ACC112 (cell line): ENCODE data around the gene USP54.

ENCODE experiments used
- H2AFZ ChIP-seq: fragments of 200-600 bp; sonication (generic); one replicate; pipeline ENCODE4 v1.6.0; 2017; ENCODE audit warnings: antibody characterized with exemption, low read length; ENCODE audit not compliant: unreplicated experiment
- H3K27ac ChIP-seq: fragments of 200-600 bp; sonication (generic); 2 replicates; pipeline ENCODE4 v1.5.1; 2014; ENCODE audit warnings: low read depth, mild to moderate bottlenecking, antibody characterized with exemption, low read length, moderate library complexity
- H3K27me3 ChIP-seq: fragments of 200-600 bp; sonication (generic); 2 replicates; pipeline ENCODE4 v1.6.1; 2014; ENCODE audit warnings: mild to moderate bottlenecking, antibody characterized with exemption, low read length, moderate library complexity, mixed read lengths; ENCODE audit not compliant: insufficient read depth
- H3K36me3 ChIP-seq: fragments of 200-600 bp; sonication (generic); 2 replicates; pipeline ENCODE4 v1.6.1; 2016; ENCODE audit warnings: mild to moderate bottlenecking, antibody characterized with exemption, low read length, moderate library complexity, mixed read lengths; ENCODE audit not compliant: insufficient read depth
- H3K4me1 ChIP-seq: fragments of 200-600 bp; sonication (generic); one replicate; pipeline ENCODE4 v1.6.1; 2016; ENCODE audit warnings: low read length, mixed read lengths; ENCODE audit not compliant: insufficient read depth, unreplicated experiment, control insufficient read depth
- H3K4me3 ChIP-seq: fragments of 200-600 bp; sonication (generic); 2 replicates; pipeline ENCODE4 v1.5.1; 2014; ENCODE audit warnings: mild to moderate bottlenecking, low read depth, low read length
- H3K79me2 ChIP-seq: fragments of 200-600 bp; sonication (generic); one replicate; pipeline ENCODE4 v1.6.0; 2016; ENCODE audit warnings: low read length; ENCODE audit not compliant: control insufficient read depth, unreplicated experiment, insufficient read depth

The USP54 gene

DNA sequence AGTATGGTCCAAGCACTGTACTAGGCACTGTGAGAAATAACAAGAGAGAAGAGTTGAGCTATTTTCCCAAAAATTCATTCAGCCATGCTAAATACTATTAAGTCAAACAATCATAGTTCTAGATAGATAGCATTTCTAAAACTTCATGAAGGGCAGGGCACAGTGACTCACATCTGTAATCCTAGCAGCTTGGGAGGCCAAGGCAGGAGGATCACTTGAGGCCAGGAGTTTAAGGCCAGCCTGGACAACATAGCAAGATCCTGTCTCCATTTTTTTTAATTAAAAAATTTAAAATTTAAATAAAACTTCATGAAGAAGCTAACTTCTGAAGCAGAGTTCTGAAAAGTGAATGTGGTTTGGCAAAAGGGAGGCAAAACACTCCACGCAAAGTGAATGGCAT, 29.9 kb downstream of the USP54 start:
- Histone ChIP-seq H3K27ac (no peak overlapping the region), H2AFZ (no peak overlapping the region), H3K27me3 (no peaks in the 10 kb centered on the region), H3K4me3 (no peak overlapping the region), H3K4me1 (no peaks in the 10 kb centered on the region), H3K36me3 (no peaks in the 10 kb centered on the region), H3K79me2 (no peaks in the 10 kb centered on the region)

DNA sequence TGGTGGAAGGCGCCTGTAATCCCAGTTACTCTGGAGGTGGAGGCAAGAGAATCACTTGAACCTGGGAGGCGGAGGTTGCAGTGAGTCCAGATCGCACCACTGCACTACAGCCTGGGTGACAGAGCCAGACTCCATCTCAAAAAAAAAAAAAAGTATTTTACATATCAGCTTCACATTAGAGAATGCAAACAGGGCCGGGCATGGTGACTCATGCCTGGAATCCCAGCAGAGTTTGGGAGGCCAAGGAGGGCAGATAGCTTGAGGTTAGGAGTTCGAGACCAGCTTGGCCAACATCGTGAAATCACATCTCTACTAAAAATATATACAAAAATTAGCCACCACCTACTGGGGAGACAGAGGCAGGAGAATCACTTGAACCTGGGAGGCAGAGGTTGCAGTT, 31.6 kb downstream of the USP54 start:
- H3K79me2 ChIP-seq = no peaks in the 10 kb centered on the region
- H3K27me3 ChIP-seq = no peaks in the 10 kb centered on the region
- H2AFZ ChIP-seq = no peak overlapping the region
- H3K27ac ChIP-seq = no peak overlapping the region
- no peaks in the 10 kb centered on the region for H3K36me3 ChIP-seq
- no peaks in the 10 kb centered on the region for H3K4me1 ChIP-seq
- no peak overlapping the region for H3K4me3 ChIP-seq

DNA sequence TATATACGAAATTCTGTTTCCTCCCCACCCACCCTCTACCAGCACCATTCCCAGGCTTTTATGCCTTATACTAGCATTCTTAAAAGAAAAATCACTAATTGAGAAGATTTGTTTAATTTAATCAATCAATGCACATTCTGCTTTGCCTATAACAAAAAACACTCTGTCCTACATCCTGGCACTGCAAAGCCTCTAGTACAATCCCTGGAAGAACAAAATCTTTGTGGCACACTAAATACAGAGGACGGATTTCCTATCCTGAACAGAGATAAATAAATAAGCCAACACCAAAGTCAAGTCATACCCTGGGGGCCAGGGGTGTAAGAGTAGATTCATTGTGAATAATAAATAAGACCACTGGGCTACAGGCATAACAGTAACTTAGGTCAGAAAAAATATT, 34.3 kb downstream of the USP54 start:
- Histone ChIP-seq H3K36me3 (no peaks in the 10 kb centered on the region), H3K79me2 (no peaks in the 10 kb centered on the region), H3K27ac (no peak overlapping the region), H3K4me1 (no peaks in the 10 kb centered on the region), H3K27me3 (no peaks in the 10 kb centered on the region), H2AFZ (no peak overlapping the region), H3K4me3 (no peak overlapping the region)

DNA sequence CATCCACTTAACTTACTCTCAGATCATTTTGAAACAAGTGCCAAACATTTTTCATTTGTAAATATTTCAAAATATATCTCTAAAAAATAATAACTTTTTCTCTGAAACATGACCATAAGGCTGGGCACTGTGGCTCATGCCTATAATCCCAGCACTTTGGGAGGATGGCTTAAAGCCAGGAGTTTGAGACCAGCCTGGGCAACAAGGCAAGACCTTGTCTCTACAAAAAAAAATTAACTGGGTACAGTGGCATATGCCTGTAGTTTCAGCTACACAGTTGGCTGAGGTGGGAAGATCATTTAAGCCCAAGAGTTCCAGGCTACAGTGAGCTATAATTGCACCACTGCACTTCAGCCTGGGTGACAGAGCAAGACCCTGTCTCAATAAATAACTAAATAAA, 36.4 kb downstream of the USP54 start:
- Histone ChIP-seq H3K27ac (no peak overlapping the region), H3K4me3 (no peak overlapping the region), H2AFZ (no peak overlapping the region), H3K79me2 (no peaks in the 10 kb centered on the region), H3K36me3 (no peaks in the 10 kb centered on the region), H3K4me1 (no peaks in the 10 kb centered on the region), H3K27me3 (no peaks in the 10 kb centered on the region)

DNA sequence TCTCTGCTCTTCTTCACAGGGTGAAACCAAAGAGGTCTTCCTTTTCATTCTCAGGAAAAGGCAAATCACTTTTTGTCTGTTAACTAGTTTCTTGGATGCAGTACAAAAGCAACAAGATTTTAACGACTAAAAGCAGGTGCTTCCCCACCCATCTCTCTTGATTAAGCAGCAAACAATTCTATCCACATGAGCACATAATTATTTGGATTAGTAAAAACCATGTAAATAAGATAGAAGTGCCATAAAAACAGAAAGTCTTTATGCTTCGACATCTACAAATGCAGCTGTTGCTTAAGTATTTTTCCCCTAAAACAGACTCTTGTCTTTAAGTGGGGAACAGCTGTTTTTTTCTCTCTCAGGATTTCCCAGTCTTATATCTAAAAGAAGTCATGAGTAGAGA, 37.4 kb downstream of the USP54 start:
- H3K4me1 ChIP-seq = no peaks in the 10 kb centered on the region
- H3K79me2 ChIP-seq = no peaks in the 10 kb centered on the region
- no peak overlapping the region for H3K27ac ChIP-seq
- H3K36me3 ChIP-seq = no peaks in the 10 kb centered on the region
- H3K27me3 ChIP-seq = no peaks in the 10 kb centered on the region
- H3K4me3 ChIP-seq = no peak overlapping the region
- H2AFZ ChIP-seq = no peak overlapping the region

DNA sequence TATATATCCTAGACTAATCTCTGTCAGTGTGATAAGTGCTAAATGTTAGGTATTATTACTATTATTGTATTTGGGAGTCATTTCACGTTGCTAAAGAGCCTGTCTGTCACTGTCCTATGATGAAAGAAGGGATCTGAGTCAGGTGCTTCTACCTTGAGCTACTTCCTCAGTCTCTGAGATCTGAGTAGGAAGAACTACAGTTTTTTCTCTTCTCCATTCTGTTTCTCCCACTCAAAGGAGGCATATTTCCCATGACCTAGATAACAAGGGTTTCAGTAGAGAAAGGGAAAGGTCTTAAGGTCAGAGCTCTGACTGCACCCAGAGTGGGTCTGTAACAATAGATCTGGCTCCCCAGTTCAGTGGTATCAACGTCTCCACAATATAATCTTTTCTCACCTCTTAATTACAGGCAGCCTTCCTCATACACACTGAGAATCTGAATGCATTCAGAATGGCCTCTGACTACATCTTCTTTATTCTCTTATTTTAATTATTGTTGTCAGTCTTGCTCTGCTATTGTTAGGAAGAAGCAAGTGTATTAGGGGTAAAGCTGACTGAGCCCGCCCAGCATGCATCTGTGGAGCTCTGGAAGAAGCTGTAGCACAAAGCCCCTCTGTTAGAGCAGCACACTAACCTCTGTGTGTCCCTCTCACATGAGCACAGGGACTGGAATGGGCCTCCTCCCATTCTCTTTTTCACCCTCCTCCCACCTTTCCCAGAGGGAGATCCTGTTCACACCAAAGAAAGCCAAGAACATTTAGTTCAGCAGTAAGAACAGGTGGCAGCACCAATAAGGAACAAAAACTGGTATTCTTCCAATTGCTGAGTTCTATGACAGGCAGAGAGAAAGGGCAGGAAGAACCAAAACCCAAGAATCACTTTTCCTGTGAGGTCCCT, 38.1 kb downstream of the USP54 start:
- H3K27me3 ChIP-seq = no peaks in the 10 kb centered on the region
- H3K4me1 ChIP-seq = no peaks in the 10 kb centered on the region
- H2AFZ ChIP-seq = no peak overlapping the region
- no peaks in the 10 kb centered on the region for H3K36me3 ChIP-seq
- no peaks in the 10 kb centered on the region for H3K79me2 ChIP-seq
- H3K4me3 ChIP-seq = no peak overlapping the region
- H3K27ac ChIP-seq = no peak overlapping the region

DNA sequence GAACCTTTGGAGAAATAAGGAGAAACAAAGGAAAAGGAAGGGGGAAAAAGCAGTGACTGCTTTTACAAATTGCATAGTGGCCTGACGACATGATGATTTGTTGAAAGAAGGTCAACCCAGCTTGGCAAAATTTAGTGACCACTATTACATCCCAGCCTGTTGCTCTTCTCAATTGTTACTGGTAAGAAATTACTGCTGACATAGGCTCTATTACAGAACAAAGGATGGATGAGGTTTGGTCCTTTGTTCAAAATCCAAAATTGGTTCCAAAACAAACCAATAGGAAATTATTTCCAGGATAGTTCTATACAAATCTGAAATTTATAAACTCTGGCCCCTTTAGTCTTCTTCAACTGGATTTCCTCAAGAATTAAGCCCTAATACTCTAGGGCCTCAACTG, 39.6 kb downstream of the USP54 start:
- no peaks in the 10 kb centered on the region for H3K36me3 ChIP-seq
- no peak overlapping the region for H3K4me3 ChIP-seq
- H3K27ac ChIP-seq = no peak overlapping the region
- no peaks in the 10 kb centered on the region for H3K79me2 ChIP-seq
- no peaks in the 10 kb centered on the region for H3K4me1 ChIP-seq
- H2AFZ ChIP-seq = no peak overlapping the region
- no peaks in the 10 kb centered on the region for H3K27me3 ChIP-seq

DNA sequence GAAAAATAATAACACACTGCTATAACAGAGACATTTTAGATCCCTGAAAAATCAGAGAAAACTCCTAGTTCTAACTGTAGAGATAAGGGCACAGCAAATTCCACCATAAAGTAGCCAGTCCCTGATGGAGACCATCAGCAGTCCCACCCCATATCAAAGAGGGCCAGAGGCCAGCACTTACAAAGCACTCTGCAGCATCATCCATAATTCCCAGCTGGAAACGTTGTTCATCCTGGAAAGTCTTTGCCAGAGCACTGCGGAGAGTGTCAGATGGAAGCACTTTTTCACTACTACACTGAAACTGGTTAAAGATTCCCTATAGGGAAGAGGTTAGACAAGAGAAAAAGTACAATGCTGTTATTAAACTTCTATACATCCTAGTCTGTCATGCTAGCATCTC, 45.8 kb downstream of the USP54 start:
- Histone ChIP-seq H3K27ac (no peak overlapping the region), H3K27me3 (no peaks in the 10 kb centered on the region), H3K4me1 (no peaks in the 10 kb centered on the region), H3K79me2 (no peaks in the 10 kb centered on the region), H3K4me3 (no peak overlapping the region), H3K36me3 (no peaks in the 10 kb centered on the region), H2AFZ (no peak overlapping the region)

DNA sequence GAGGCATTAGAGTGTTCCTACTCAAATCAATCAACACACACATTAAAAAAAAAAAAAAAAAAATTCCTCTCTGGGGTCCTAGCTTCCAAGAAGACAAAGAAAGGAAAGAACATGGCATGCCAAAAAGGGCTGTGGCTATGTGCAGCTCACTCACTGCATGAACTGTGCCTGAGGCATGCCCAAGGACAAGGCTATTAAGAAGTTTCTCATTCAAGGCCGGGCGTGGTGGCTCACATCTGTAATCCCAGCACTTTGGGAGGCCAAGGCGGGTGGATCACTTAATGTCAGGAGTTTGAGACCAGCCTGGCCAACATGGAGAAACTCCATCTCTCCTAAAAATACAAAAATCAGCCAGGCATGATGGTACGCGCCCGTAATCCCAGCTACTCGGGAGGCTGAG, 53.4 kb downstream of the USP54 start:
- no peaks in the 10 kb centered on the region for H3K36me3 ChIP-seq
- no peaks in the 10 kb centered on the region for H3K27me3 ChIP-seq
- H3K4me1 ChIP-seq = no peaks in the 10 kb centered on the region
- H3K4me3 ChIP-seq = no peak overlapping the region
- H3K27ac ChIP-seq = no peak overlapping the region
- no peaks in the 10 kb centered on the region for H3K79me2 ChIP-seq
- no peak overlapping the region for H2AFZ ChIP-seq

DNA sequence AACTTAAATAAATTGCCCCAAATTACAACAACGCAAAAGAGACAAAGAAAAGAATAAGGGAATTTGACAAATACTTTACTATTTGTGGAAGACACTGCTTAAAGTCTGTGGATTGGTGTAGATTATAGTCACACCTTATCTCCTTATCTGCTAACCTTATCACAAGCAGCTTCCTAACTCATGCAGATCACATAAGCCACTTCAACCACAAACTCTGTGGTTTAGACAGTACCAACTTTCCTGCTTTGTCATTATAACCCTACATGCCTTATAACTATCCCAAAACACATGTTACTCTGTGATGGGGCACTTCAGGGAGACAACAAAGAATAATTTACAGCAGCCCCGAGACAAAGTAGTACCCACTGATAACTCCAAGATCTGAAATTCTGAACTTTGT, 53.9 kb downstream of the USP54 start:
- H3K4me3 ChIP-seq = no peak overlapping the region
- H3K4me1 ChIP-seq = no peaks in the 10 kb centered on the region
- H2AFZ ChIP-seq = no peak overlapping the region
- no peak overlapping the region for H3K27ac ChIP-seq
- H3K36me3 ChIP-seq = no peaks in the 10 kb centered on the region
- H3K27me3 ChIP-seq = no peaks in the 10 kb centered on the region
- H3K79me2 ChIP-seq = no peaks in the 10 kb centered on the region

DNA sequence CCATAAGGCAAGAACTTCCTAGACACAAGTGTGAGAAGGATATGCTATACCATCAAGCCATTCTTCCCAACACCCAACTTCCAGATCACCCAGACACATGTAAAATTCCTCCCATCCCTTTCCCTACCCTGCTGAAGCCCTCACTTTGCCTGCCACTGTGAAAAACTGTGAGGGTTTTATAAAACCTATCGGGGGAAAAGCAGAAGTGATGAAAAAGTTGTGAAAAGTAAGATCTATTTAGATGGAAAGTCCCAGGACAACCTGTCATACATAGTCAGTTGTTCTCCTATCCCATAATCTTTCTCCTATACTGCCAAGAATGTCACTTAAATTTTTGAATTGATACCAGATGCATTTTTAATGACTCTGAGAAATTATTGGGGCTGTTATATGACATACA, 56.3 kb downstream of the USP54 start:
- Histone ChIP-seq H3K27me3 (no peaks in the 10 kb centered on the region), H3K4me3 (no peak overlapping the region), H3K79me2 (no peaks in the 10 kb centered on the region), H3K4me1 (no peaks in the 10 kb centered on the region), H3K36me3 (no peaks in the 10 kb centered on the region), H3K27ac (no peak overlapping the region), H2AFZ (no peak overlapping the region)
